Body of pancreas (tissue), 4 donors: Measurements from ENCODE around the gene NFIC. TPM values are rescaled to one million over a fixed set of nuclear protein-coding genes. Genes with fewer than 3 reads are reported as not detected.
A peak's percentile ranks its signal among the peaks of the same experiment; 100 is the strongest.

ENCODE experiments used
- ATAC-seq: fragments of 150-250 bp; one replicate; pipeline ENCODE4 v1.9.1; 2016
- DNase-seq, 4 donors: peaks; one replicate each; pipeline ENCODE4 v3.0.0-alpha.2; 2019
- H3K27ac ChIP-seq, 4 donors: fragments of 200-600 bp; sonication (generic); 1 replicate in 3 of 4; 2 replicates in 1 of 4; pipeline versions ENCODE4 v1.5.1 to v1.6.1; 2016 to 2019; ENCODE audit warnings: mild to moderate bottlenecking in 1 of 4, mixed read lengths in 1 of 4, moderate library complexity in 1 of 4
- H3K27me3 ChIP-seq, 2 donors: fragments of 200-600 bp; sonication (generic); one replicate each; pipeline ENCODE4 v1.6.0; 2016; ENCODE audit warnings: mild to moderate bottlenecking in 1 of 2
- H3K36me3 ChIP-seq, 2 donors: fragments of 200-600 bp; sonication (generic); replicated peaks in 1 of 2; 2 replicates each; pipeline ENCODE4 v1.5.1; 2016; ENCODE audit warnings: low read depth in 2 of 2; ENCODE audit not compliant: insufficient read depth in 1 of 2
- H3K4me1 ChIP-seq: fragments of 200-600 bp; sonication (generic); one replicate; pipeline ENCODE4 v1.6.0; 2016
- H3K4me3 ChIP-seq, 2 donors: fragments of 200-600 bp; sonication (generic); 1 replicate in 1 of 2; 2 replicates in 1 of 2; pipeline ENCODE4 v1.5.1; 2016 to 2019
- H3K9me3 ChIP-seq, 3 donors: fragments of 200-600 bp; sonication (generic); 1 replicate in 2 of 3; 2 replicates in 1 of 3; pipeline ENCODE4 v1.5.1; 2016
- CTCF ChIP-seq, 7 experiments: fragments of 450-650 bp in 4 of 7; fragments of 200-600 bp in 3 of 7; sonication (generic) in 3 of 7; IDR thresholded peaks; one replicate each; pipeline ENCODE4 v1.5.1; 2016 to 2019; ENCODE audit warnings: antibody characterized with exemption in 7 of 7
- POLR2A ChIP-seq, 3 donors: fragments of 450-650 bp; IDR thresholded peaks; one replicate each; pipeline ENCODE4 v1.6.1; 2016; ENCODE audit warnings: antibody characterized with exemption in 3 of 3, mild to moderate bottlenecking in 2 of 3
- WGBS, 2 donors: methylation state at CpG; one replicate each; pipeline ENCODE4 v1.1.5; 2017; 5-methylcytosine and 5-hydroxymethylcytosine counted together
- intact Hi-C: fragments of 100-400 bp; cut with DNase I; formaldehyde crosslinking; loops from one replicate; pipeline ENCODE4 v1.15.1; 2023
- total RNA-seq, 2 donors: library from RNA; depleted of rRNA; stranded (reverse); fragments of >200 nt; gene quantifications; one replicate each; pipeline ENCODE4 v1.1.0, GENCODE V29; 2016

The NFIC gene
- total RNA-seq, 2 donors from 2014 or later, result 178 to 186 TPM

GRCh38 chr19:3434630-3435553, 68.5 kb downstream of the NFIC start:
- Histone ChIP-seq H3K9me3 (no peaks in the 10 kb centered on the region), H3K4me1 (peaks cover 16% of the 10 kb centered on the region), H3K27ac (peak overlapping the region; percentile 26 to 70 (median 63)), H3K4me3 (no peak overlapping the region), H3K27me3 (no peaks in the 10 kb centered on the region), H3K36me3 (peaks cover 0 to 24% of the 10 kb centered on the region in 2 donors)
- intact Hi-C loops, result loop anchor here (5.0 kb wide), 2 partner anchors 32 to 103 kb away; no protein-coding TSS in a partner anchor
- TF ChIP-seq POLR2A (IDR thresholded peaks at IDR 0.05) (peak in 2 of 3 donors; percentile 24 to 25), CTCF (IDR thresholded peaks at IDR 0.05) (no peak)
- 47 to 77% methylated on average over 15 to 67 of the region's 67 CpGs for WGBS, 2 donors
- peak; percentile 76 to 91 (median 84) for DNase-seq
- peak; percentile 82 for ATAC-seq

- H3K4me3 ChIP-seq, result no peak overlapping the region
- TF ChIP-seq CTCF (IDR thresholded peaks at IDR 0.05) (peak in 6 of 7 experiments; percentile 36 to 57 (median 47)), POLR2A (IDR thresholded peaks at IDR 0.05) (no peak)
- peak overlapping the region in 1 of 4 donors; percentile 5 for H3K27ac ChIP-seq
- WGBS, 2 donors, result 72 to 78% methylated on average over 11 to 13 of the region's 13 CpGs
- no peaks in the 10 kb centered on the region for H3K27me3 ChIP-seq
- ATAC-seq (peak; percentile 34), DNase-seq (peak; percentile 41 to 57 (median 52))
- no peaks in the 10 kb centered on the region for H3K9me3 ChIP-seq
- peaks cover 6% of the 10 kb centered on the region for H3K4me1 ChIP-seq
- intact Hi-C loops, result no loop called here
- peaks cover 7 to 15% of the 10 kb centered on the region in 2 donors for H3K36me3 ChIP-seq
Observed at GRCh38 chr19:3440082-3440481, 73.7 kb downstream of the NFIC start.

GRCh38 chr19:3441089-3441985, 75.0 kb downstream of the NFIC start:
- DNase-seq (no peak), ATAC-seq (no peak)
- WGBS, 2 donors, result 80 to 91% methylated on average over 24 to 25 of the region's 25 CpGs
- Histone ChIP-seq H3K9me3 (no peaks in the 10 kb centered on the region), H3K27me3 (no peaks in the 10 kb centered on the region), H3K4me3 (no peak overlapping the region), H3K27ac (peak overlapping the region in 1 of 4 donors; percentile 40), H3K36me3 (peaks cover 7 to 19% of the 10 kb centered on the region in 2 donors), H3K4me1 (no peaks in the 10 kb centered on the region)
- TF ChIP-seq CTCF (IDR thresholded peaks at IDR 0.05), result no peak
- no peak for TF ChIP-seq POLR2A (IDR thresholded peaks at IDR 0.05)
- intact Hi-C loops, result no loop called here

GRCh38 chr19:3441986-3442329, 75.6 kb downstream of the NFIC start:
- no peak for TF ChIP-seq POLR2A (IDR thresholded peaks at IDR 0.05)
- TF ChIP-seq CTCF (IDR thresholded peaks at IDR 0.05), result no peak
- Histone ChIP-seq H3K9me3 (no peaks in the 10 kb centered on the region), H3K27ac (peak overlapping the region in 1 of 4 donors; percentile 40), H3K36me3 (peaks cover 7 to 14% of the 10 kb centered on the region in 2 donors), H3K4me1 (no peaks in the 10 kb centered on the region), H3K4me3 (no peak overlapping the region), H3K27me3 (no peaks in the 10 kb centered on the region)
- DNase-seq (no peak), ATAC-seq (no peak)
- intact Hi-C loops, result no loop called here
- 81 to 85% methylated on average over 13 to 14 of the region's 14 CpGs for WGBS, 2 donors
